GM12891 (cell line): ENCODE measurements around the gene YY1.
"Not testable (repeated sequence)": the region's sequence is repeated elsewhere in the genome, so short reads cannot be mapped to it uniquely, and the experiment has no call there.

Experiments used
- DNase-seq: peaks from one replicate; pipeline ENCODE4 v3.0.0; 2011; ENCODE audit warnings: low spot score; ENCODE audit not compliant: insufficient read length
- FAIRE-seq: peaks from 2 replicates; lab custom pipeline; 2011; peaks lifted over from hg19 to GRCh38; lab: Jason Lieb, UNC
- PAX5 ChIP-seq: IDR thresholded peaks from 2 replicates; pipeline ENCODE4 v1.6.1; 2011; ENCODE audit warnings: low read length, moderate library complexity, mild to moderate bottlenecking; ENCODE audit not compliant: insufficient read depth, severe bottlenecking
- POLR2A ChIP-seq: IDR thresholded peaks from 2 replicates; pipeline ENCODE4 v1.6.1; 2011; ENCODE audit warnings: low read depth, low read length, control low read depth
- POLR2AphosphoS5 ChIP-seq: IDR thresholded peaks from 2 replicates; pipeline ENCODE4 v1.6.1; 2011; ENCODE audit warnings: low read depth, low read length, control low read depth
- POU2F2 ChIP-seq: IDR thresholded peaks from 2 replicates; pipeline ENCODE4 v1.6.1; 2011; ENCODE audit warnings: low read depth, mild to moderate bottlenecking, control low read depth, low read length, moderate library complexity
- SPI1 ChIP-seq: IDR thresholded peaks from 2 replicates; pipeline ENCODE4 v1.6.1; 2011; ENCODE audit warnings: low read depth, low read length, control low read depth
- TAF1 ChIP-seq: IDR thresholded peaks from 2 replicates; pipeline ENCODE4 v1.6.1; 2011; ENCODE audit warnings: low read depth, low read length, control low read depth

YY1 gene

GRCh38 chr14:100224229-100224866 is 14.6 kb upstream of the YY1 start:
- TF ChIP-seq POLR2A (no peak), TAF1 (no peak), POLR2AphosphoS5 (no peak), PAX5 (no peak), POU2F2 (no peak), SPI1 (peak; percentile 31; the same call in 1 of the 2 replicates)
- no peak for DNase-seq
- FAIRE-seq = peak; percentile 33

GRCh38 chr14:100225169-100225568 is 13.8 kb upstream of the YY1 start:
- no peak for DNase-seq
- no peak for TF ChIP-seq POU2F2
- TF ChIP-seq POLR2A = no peak
- TF ChIP-seq PAX5 = no peak
- TF ChIP-seq POLR2AphosphoS5 = no peak
- TF ChIP-seq SPI1 = no peak
- TF ChIP-seq TAF1 = no peak
- FAIRE-seq = no peak

- no peak for DNase-seq
- no peak for FAIRE-seq
- TF ChIP-seq PAX5 (no peak), POLR2A (no peak), POU2F2 (no peak), TAF1 (no peak), SPI1 (no peak), POLR2AphosphoS5 (no peak)
Observed at GRCh38 chr14:100230361-100230760, 8.6 kb upstream of the YY1 start.

GRCh38 chr14:100234511-100234910 is 4.4 kb upstream of the YY1 start:
- no peak for TF ChIP-seq POU2F2
- TF ChIP-seq TAF1 = no peak
- peak; percentile 60 for FAIRE-seq
- no peak for DNase-seq

- DNase-seq, FAIRE-seq: not testable (repeated sequence)
Observed at GRCh38 chr14:100236271-100236818, 2.6 kb upstream of the YY1 start.

GRCh38 chr14:100236881-100237280 is 2.1 kb upstream of the YY1 start:
- FAIRE-seq = no peak
- TF ChIP-seq POLR2AphosphoS5 (no peak), SPI1 (no peak), POU2F2 (no peak), TAF1 (no peak), POLR2A (no peak), PAX5 (no peak)
- no peak for DNase-seq

- DNase-seq (peak; percentile 32), FAIRE-seq (no peak)
- TF ChIP-seq POU2F2 (0 out of 2 replicates have a peak, but pooled peaks have one; percentile 19), SPI1 (no peak), POLR2A (peak; percentile 36; the same call in 1 of the 2 replicates), POLR2AphosphoS5 (peak; percentile 59; the same call in 1 of the 2 replicates), PAX5 (no peak), TAF1 (peak; percentile 75)
Observed at GRCh38 chr14:100237735-100238418, 1.1 kb upstream of the YY1 start.

- no peak for DNase-seq
- peak; percentile 85 for FAIRE-seq
- TF ChIP-seq POLR2AphosphoS5 (peak; percentile 44; the same call in 1 of the 2 replicates), PAX5 (no peak), POLR2A (peak; percentile 49; the same call in 1 of the 2 replicates)
Observed at GRCh38 chr14:100239211-100239839, 381 bp downstream of the YY1 start.

GRCh38 chr14:100239840-100240667 is 1.1 kb downstream of the YY1 start:
- FAIRE-seq (peak; percentile 71), DNase-seq (peak; percentile 73)
- TF ChIP-seq TAF1 = no peak; the same call in 1 of the 2 replicates
- TF ChIP-seq SPI1 = no peak
- no peak for TF ChIP-seq POU2F2
- TF ChIP-seq PAX5 = no peak
- TF ChIP-seq POLR2A = no peak
- no peak for TF ChIP-seq POLR2AphosphoS5

- TF ChIP-seq TAF1 = no peak
- FAIRE-seq (no peak), DNase-seq (no peak)
Observed at GRCh38 chr14:100240668-100241032, 1.7 kb downstream of the YY1 start.
